Measurements from ENCODE around the gene LCMT1.
A peak's percentile ranks its signal among the peaks of the same experiment; 100 is the strongest.

Gene LCMT1

GRCh38 chr16:25212636-25213035 is 101.1 kb downstream of the LCMT1 start:
- DNase-seq: no peak

GRCh38 chr16:25213709-25214397 is 102.3 kb downstream of the LCMT1 start:
- no peak for DNase-seq

- DNase-seq: no peak
These were observed 105.6 kb downstream of the LCMT1 start for GRCh38 chr16:25217112-25217511.

GRCh38 chr16:25217921-25218320 is 106.4 kb downstream of the LCMT1 start:
- DNase-seq: peak; percentile 66

GRCh38 chr16:25219070-25219737 is 107.7 kb downstream of the LCMT1 start:
- peak; percentile 40 for DNase-seq

DNA sequence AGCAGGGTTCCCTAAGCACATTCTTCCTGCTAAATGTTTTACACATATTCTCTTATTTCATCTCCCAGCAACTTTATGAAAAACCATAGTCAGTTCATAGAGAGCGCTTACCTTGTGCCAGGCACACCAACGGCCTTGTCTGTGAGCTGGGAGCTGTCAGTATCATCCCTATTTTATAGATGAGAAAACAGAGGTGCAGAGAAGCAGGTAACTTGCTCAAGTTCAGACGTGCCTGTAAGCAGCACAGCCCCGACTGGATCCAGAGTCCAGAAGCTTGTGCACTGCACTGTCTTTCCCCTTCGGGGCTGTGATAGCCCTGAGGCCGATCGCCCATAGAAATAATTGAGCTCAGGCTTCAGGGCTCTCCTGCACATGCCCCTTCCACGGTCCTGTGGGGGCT is 111.4 kb downstream of the LCMT1 start:
- DNase-seq: no peak

DNA sequence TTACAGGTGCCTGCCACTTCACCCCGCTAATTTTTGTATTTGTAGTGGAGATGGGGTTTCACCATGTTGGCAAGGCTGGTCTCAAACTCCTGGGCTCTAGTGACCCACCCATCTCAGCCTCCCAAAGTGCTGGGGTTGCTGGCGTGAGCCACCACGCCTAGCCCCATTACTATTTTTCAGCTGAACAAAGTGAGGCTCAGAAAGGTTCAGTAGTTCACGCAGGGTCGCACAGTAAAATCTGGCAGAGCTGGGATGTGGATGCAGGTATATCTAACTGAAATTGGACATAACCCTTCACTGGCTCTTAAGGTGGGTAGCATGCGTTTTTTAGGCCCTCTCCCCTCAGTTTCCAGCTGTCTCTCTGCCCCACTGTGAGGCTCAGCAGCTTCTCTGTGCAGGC is 112.4 kb downstream of the LCMT1 start:
- no peak for DNase-seq

- DNase-seq: no peak
These were observed 113.3 kb downstream of the LCMT1 start for GRCh38 chr16:25224731-25225319.

Measured in NCI-H2029 (cell line).